OCI-LY7 (cell line): ENCODE data around the gene LRPPRC.

ENCODE experiments used
- CTCF ChIP-seq: fragments of 200-600 bp; sonication (generic); conservative IDR thresholded peaks from 2 replicates; pipeline ENCODE4 v1.5.1; 2014; ENCODE audit warnings: mild to moderate bottlenecking, antibody characterized with exemption, low read length, moderate library complexity, mixed read lengths
- EZH2phosphoT487 ChIP-seq: fragments of 200-600 bp; sonication (generic); IDR thresholded peaks from 2 replicates; pipeline ENCODE4 v1.6.1; 2018; ENCODE audit warnings: low read depth, borderline replicate concordance, mild to moderate bottlenecking, mixed run types, antibody characterized with exemption, low read length, moderate library complexity, mixed read lengths

GRCh38 chr2:43841949-43842865 lies 153.6 kb downstream of the LRPPRC start:
- TF ChIP-seq CTCF: no peak
- TF ChIP-seq EZH2phosphoT487: no peak
